ENCODE measurements around the gene SOX15.

SOX15 gene

GRCh38 chr17:7556627-7557026 is 33.3 kb downstream of the SOX15 start:
- DNase-seq = no peak

DNA sequence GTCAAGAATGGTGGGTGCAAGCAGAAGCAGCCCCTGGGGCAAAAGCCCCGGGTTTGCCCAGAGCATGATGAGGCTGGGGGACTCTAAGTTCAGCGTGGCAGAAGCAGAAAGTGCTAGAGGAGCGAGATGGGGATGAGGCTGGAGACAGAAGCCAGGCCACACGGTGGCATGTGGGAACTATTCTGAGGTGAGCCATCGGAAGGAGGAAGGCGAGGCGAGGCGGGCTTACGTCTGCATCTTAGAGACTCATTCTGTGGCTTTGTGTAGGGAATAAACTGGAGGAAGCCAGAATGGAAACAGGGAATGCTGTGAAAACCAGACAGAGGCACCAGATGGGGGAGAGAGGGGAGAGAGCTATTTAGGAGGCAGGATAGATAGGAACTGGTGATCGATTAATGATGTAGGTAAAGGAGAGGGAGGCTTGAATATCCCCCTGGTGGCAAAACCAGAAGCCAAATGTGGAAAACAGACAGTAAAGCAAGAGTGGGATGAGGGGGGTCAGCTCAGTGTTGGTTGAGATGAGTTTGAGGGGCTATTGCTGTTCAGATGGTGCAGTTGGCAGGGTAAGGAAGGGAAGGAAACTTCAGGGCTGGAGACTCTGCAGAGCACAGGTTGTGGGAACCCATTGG is 34.5 kb downstream of the SOX15 start:
- DNase-seq = no peak

GRCh38 chr17:7553356-7553755 is 36.5 kb downstream of the SOX15 start:
- no peak for DNase-seq

GRCh38 chr17:7552621-7553051 is 37.3 kb downstream of the SOX15 start:
- no peak for DNase-seq

DNA sequence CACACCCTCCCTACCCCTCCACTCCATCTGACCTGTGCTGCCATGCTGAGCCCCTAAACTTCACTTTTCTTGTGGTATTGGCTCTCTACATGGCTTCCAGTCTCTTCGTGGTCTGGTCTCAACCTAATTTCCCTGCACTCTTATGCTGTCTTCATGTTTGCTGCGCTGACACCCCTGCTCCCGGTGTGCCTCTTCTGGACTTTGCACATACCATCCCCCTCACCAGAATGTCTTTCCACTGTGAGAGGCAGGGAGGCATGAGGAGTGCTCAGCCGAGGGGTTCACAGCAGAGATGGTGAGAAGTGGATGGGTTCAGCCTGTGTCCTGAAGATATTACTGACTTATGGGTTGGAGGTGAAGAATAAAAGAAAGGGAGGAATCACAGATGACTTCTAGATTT is 38.5 kb downstream of the SOX15 start:
- DNase-seq = no peak

DNA sequence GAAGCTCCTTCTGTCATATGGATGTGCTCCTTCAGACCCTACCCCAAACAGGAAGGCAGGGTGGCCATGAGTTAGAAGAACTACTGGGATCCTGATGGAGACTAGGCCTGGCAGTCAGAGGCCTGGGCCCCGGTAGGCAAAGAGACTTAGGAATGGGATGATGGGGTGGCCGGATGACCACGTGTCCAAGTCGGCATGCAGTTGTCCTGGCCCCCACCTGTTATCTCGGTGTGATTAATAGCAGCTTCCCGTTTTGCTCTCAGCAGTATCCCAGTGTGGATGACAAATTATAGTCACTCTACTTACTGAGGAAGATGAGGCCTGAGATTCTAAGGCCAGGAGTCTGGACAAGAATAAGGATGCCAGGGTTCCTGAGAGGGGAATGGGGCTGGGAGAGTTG is 39.5 kb downstream of the SOX15 start:
- no peak for DNase-seq

- DNase-seq = no peak
Observed at GRCh38 chr17:7549401-7550055, 40.4 kb downstream of the SOX15 start.

- no peak for DNase-seq
Observed at GRCh38 chr17:7548585-7549400, 41.1 kb downstream of the SOX15 start, which contains the start of gene TNFSF12. Gene TNFSF12, plus strand, starts transcription at chr17:7549058. Its CDS starts 96 bp downstream, at chr17:7549154.

- no peak for DNase-seq
Observed at GRCh38 chr17:7544911-7545310, 45.0 kb downstream of the SOX15 start.

- DNase-seq = no peak
Observed at GRCh38 chr17:7541074-7541621, 48.7 kb downstream of the SOX15 start.

DNA sequence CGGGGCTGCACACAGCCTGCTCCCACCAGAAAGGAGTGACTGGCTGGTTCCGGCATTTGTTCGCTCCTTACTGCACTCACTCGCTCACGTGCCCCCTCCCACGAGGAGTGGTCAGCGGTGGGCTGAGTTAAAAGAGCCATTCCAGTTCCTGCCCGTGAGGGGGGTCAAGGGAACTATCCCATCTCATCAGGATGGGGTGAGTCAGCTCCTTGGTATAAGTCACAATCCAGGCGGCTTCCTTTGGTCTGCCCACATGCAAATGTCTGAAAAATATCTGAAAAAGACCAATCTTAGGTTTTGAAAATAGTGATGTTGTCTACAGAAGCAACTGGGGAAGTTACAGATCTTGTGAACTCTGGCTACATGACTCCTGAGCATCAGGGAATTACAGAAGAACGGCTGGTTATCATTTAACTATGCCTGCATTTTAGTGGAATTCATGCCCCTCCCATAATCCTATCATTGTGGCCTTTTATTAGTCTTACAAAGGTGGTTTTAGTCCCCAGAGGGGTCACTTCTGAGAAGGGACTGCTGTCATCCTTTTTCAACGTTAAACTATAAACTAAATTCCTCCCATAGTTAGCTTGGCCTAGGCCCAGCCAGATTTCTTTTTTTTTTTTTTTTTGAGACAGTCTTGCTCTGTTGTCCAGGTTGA is 50.9 kb downstream of the SOX15 start:
- no peak for DNase-seq
